Fibroblast of skin of scalp (primary cell): Measurements from ENCODE around the gene MSANTD3.
A peak's percentile ranks its signal among the peaks of the same experiment; 100 is the strongest.

Source experiments
- DNase-seq: peaks from one replicate; pipeline ENCODE4 v3.0.0-alpha.2; 2013

Gene MSANTD3

GRCh38 chr9:100466171-100466828 is 39.4 kb downstream of the MSANTD3 start:
- no peak for DNase-seq

- DNase-seq, result no peak
Observed at GRCh38 chr9:100466829-100467221, 39.9 kb downstream of the MSANTD3 start.

- DNase-seq, result no peak
Observed at GRCh38 chr9:100468041-100468440, 41.1 kb downstream of the MSANTD3 start.

GRCh38 chr9:100472268-100472667 is 45.3 kb downstream of the MSANTD3 start:
- DNase-seq, result no peak

- DNase-seq, result peak; percentile 46
Observed at GRCh38 chr9:100472788-100473275, 45.9 kb downstream of the MSANTD3 start, which contains the start of gene TMEFF1. Gene TMEFF1 (plus strand): TSS chr9:100473149. CDS start chr9:100473545, 396 bp downstream.

- DNase-seq, result peak; percentile 38
Observed at GRCh38 chr9:100473276-100474081, 46.5 kb downstream of the MSANTD3 start.

- DNase-seq, result no peak
Observed at GRCh38 chr9:100474082-100474923, 47.4 kb downstream of the MSANTD3 start.

GRCh38 chr9:100474924-100475276 is 48.0 kb downstream of the MSANTD3 start:
- no peak for DNase-seq

- DNase-seq, result peak; percentile 65
Observed at GRCh38 chr9:100477241-100477640, 50.3 kb downstream of the MSANTD3 start.

GRCh38 chr9:100478192-100478591 is 51.2 kb downstream of the MSANTD3 start:
- no peak for DNase-seq

- DNase-seq, result no peak
Observed at GRCh38 chr9:100479820-100480219, 52.9 kb downstream of the MSANTD3 start.

GRCh38 chr9:100485196-100485595 is 58.3 kb downstream of the MSANTD3 start:
- DNase-seq, result peak; percentile 24

- DNase-seq, result no peak
Observed at GRCh38 chr9:100486479-100487176, 59.7 kb downstream of the MSANTD3 start.

GRCh38 chr9:100488177-100488576 is 61.2 kb downstream of the MSANTD3 start:
- DNase-seq, result no peak

- DNase-seq, result no peak
Observed at GRCh38 chr9:100489836-100490235, 62.9 kb downstream of the MSANTD3 start.

GRCh38 chr9:100492952-100493351 is 66.0 kb downstream of the MSANTD3 start:
- peak; percentile 52 for DNase-seq

- DNase-seq, result peak; percentile 40
Observed at GRCh38 chr9:100498592-100498991, 71.6 kb downstream of the MSANTD3 start.

- no peak for DNase-seq
Observed at GRCh38 chr9:100499460-100499859, 72.5 kb downstream of the MSANTD3 start.

GRCh38 chr9:100499866-100500265 is 72.9 kb downstream of the MSANTD3 start:
- no peak for DNase-seq
